Glutamatergic neuron (in vitro differentiated cells): ENCODE data around the gene ESPL1. TPM values are rescaled to one million over a fixed set of nuclear protein-coding genes. Genes with fewer than 3 reads are reported as not detected.
A peak's percentile ranks its signal among the peaks of the same experiment; 100 is the strongest.

Experiments used
- DNase-seq: peaks from one replicate; pipeline ENCODE4 v3.0.0; 2022
- H3K27ac Mint-ChIP-seq: one replicate; pipeline ENCODE4 v1.8.0; 2020; ENCODE audit warnings: mild to moderate bottlenecking, mixed read lengths, inconsistent platforms; ENCODE audit not compliant: unreplicated experiment
- H3K27me3 Mint-ChIP-seq: one replicate; pipeline ENCODE4 v1.8.0; 2020; ENCODE audit warnings: mild to moderate bottlenecking, moderate library complexity, mixed read lengths, inconsistent platforms; ENCODE audit not compliant: unreplicated experiment
- H3K36me3 Mint-ChIP-seq: one replicate; pipeline ENCODE4 v1.8.0; 2020; ENCODE audit warnings: mild to moderate bottlenecking, mixed read lengths, inconsistent platforms; ENCODE audit not compliant: unreplicated experiment
- H3K4me1 Mint-ChIP-seq: one replicate; pipeline ENCODE4 v1.8.0; 2020; ENCODE audit warnings: mild to moderate bottlenecking, low read depth, mixed read lengths, inconsistent platforms; ENCODE audit not compliant: unreplicated experiment
- H3K4me3 Mint-ChIP-seq: one replicate; pipeline ENCODE4 v1.8.0; 2020; ENCODE audit warnings: mild to moderate bottlenecking, mixed read lengths, inconsistent platforms; ENCODE audit not compliant: unreplicated experiment
- H3K9me3 Mint-ChIP-seq: one replicate; pipeline ENCODE4 v1.8.0; 2020; ENCODE audit warnings: mild to moderate bottlenecking, moderate library complexity, mixed read lengths, inconsistent platforms; ENCODE audit not compliant: unreplicated experiment
- CTCF ChIP-seq: fragments of 200-600 bp; sonication (generic); IDR thresholded peaks from one replicate; pipeline ENCODE4 v1.5.0; 2021; ENCODE audit not compliant: partially characterized antibody, unreplicated experiment
- total RNA-seq: library from RNA; stranded (reverse); fragmentation: NEBNext Ultra II Directional; extraction: Animal tissue kit (Norgen Biotek cat#: 25700); gene quantifications from one replicate; pipeline ENCODE4 v1.2.1, GENCODE V29; 2021; ENCODE audit not compliant: unreplicated experiment

ESPL1 gene
- total RNA-seq, 1 donor from 2014 or later: 5.1 TPM

- Mint-ChIP-seq H3K36me3 (no peaks in the 10 kb centered on the region), H3K9me3 (peaks cover 1% of the 10 kb centered on the region), H3K27ac (no peak overlapping the region), H3K4me1 (no peaks in the 10 kb centered on the region), H3K4me3 (no peak overlapping the region), H3K27me3 (peaks cover 5% of the 10 kb centered on the region)
- DNase-seq: no peak
- no peak for TF ChIP-seq CTCF
These were observed 38.7 kb downstream of the ESPL1 start for GRCh38 chr12:53306826-53307225.

- peak overlapping the region; percentile 52 for H3K27ac Mint-ChIP-seq
- no peak overlapping the region for H3K4me3 Mint-ChIP-seq
- H3K27me3 Mint-ChIP-seq: peaks cover 5% of the 10 kb centered on the region
- no peak for TF ChIP-seq CTCF
- DNase-seq: no peak
- no peaks in the 10 kb centered on the region for H3K4me1 Mint-ChIP-seq
- H3K36me3 Mint-ChIP-seq: no peaks in the 10 kb centered on the region
- peaks cover 1% of the 10 kb centered on the region for H3K9me3 Mint-ChIP-seq
These were observed 40.2 kb downstream of the ESPL1 start for GRCh38 chr12:53308276-53308675.

GRCh38 chr12:53313996-53314395 lies 45.9 kb downstream of the ESPL1 start:
- H3K27ac Mint-ChIP-seq: no peak overlapping the region
- TF ChIP-seq CTCF: no peak
- no peaks in the 10 kb centered on the region for H3K27me3 Mint-ChIP-seq
- H3K9me3 Mint-ChIP-seq: peaks cover 2% of the 10 kb centered on the region
- H3K4me3 Mint-ChIP-seq: no peak overlapping the region
- H3K4me1 Mint-ChIP-seq: no peaks in the 10 kb centered on the region
- no peak for DNase-seq
- no peaks in the 10 kb centered on the region for H3K36me3 Mint-ChIP-seq

GRCh38 chr12:53320352-53321195 lies 52.5 kb downstream of the ESPL1 start:
- Mint-ChIP-seq H3K36me3 (no peaks in the 10 kb centered on the region), H3K9me3 (peaks cover 5% of the 10 kb centered on the region), H3K4me3 (peak overlapping the region; percentile 91), H3K4me1 (peaks cover 12% of the 10 kb centered on the region), H3K27ac (peak overlapping the region; percentile 98), H3K27me3 (peaks cover 4% of the 10 kb centered on the region)
- DNase-seq: no peak
- TF ChIP-seq CTCF: no peak

- peak; percentile 43 for DNase-seq
- Mint-ChIP-seq H3K27ac (peak overlapping the region; percentile 46), H3K4me3 (peak overlapping the region; percentile 85), H3K27me3 (peaks cover 19% of the 10 kb centered on the region), H3K36me3 (no peaks in the 10 kb centered on the region), H3K9me3 (peaks cover 4% of the 10 kb centered on the region), H3K4me1 (peaks cover 12% of the 10 kb centered on the region)
- no peak for TF ChIP-seq CTCF
These were observed 56.1 kb downstream of the ESPL1 start for GRCh38 chr12:53324113-53324778.
